MCF 10A (cell line): ENCODE data around the gene MGARP. TPM values are rescaled to one million over a fixed set of nuclear protein-coding genes. Genes with fewer than 3 reads are reported as not detected.

ENCODE experiments used
- BruUV-seq: library from RNA; stranded (reverse); fragments of 400-500 nt; replicated peaks from 2 replicates; lab custom pipeline; 2021; lab: Mats Ljungman, UMichigan
- CTCF ChIA-PET: fragments of 300-600 bp; sonication (Branson Sonifier 250); formaldehyde crosslinking; extraction: SDS; loops from one replicate; lab custom pipeline; 2021; ENCODE audit warnings: antibody characterized with exemption, inconsistent platforms; lab: Yijun Ruan, JAX
- POLR2A ChIA-PET: fragments of 300-600, 350-650 bp; sonication (Branson Sonifier 250); formaldehyde crosslinking; extraction: SDS; loops from one replicate; lab custom pipeline; 2020; ENCODE audit warnings: antibody characterized with exemption, inconsistent platforms; lab: Yijun Ruan, JAX
- DNase-seq: peaks from one replicate; pipeline ENCODE4 v3.0.0-alpha.2; 2018; ENCODE audit not compliant: unreplicated experiment
- H3K27ac Mint-ChIP-seq: one replicate; pipeline ENCODE4 v1.8.0; 2022; ENCODE audit warnings: mild to moderate bottlenecking, low read depth, mixed read lengths; ENCODE audit not compliant: unreplicated experiment
- H3K27me3 Mint-ChIP-seq: one replicate; pipeline ENCODE4 v1.8.0; 2022; ENCODE audit warnings: mixed read lengths; ENCODE audit not compliant: insufficient read depth, unreplicated experiment
- H3K36me3 Mint-ChIP-seq: one replicate; pipeline ENCODE4 v1.8.0; 2022; ENCODE audit warnings: mild to moderate bottlenecking, moderate library complexity, mixed read lengths; ENCODE audit not compliant: insufficient read depth, unreplicated experiment
- H3K4me1 Mint-ChIP-seq: one replicate; pipeline ENCODE4 v1.8.0; 2022; ENCODE audit warnings: mixed read lengths; ENCODE audit not compliant: insufficient read depth, unreplicated experiment
- H3K4me3 Mint-ChIP-seq: one replicate; pipeline ENCODE4 v1.8.0; 2022; ENCODE audit warnings: mild to moderate bottlenecking, moderate library complexity, mixed read lengths; ENCODE audit not compliant: unreplicated experiment
- H3K9me3 Mint-ChIP-seq: one replicate; pipeline ENCODE4 v1.8.0; 2022; ENCODE audit warnings: mixed read lengths; ENCODE audit not compliant: unreplicated experiment
- intact Hi-C: fragments of 100-400 bp; cut with micrococcal nuclease; formaldehyde crosslinking; loops from 2 replicates; pipeline ENCODE4 v1.14.1; 2022
- total RNA-seq: library from RNA; stranded (reverse); gene quantifications from 2 replicates; pipeline ENCODE4 v1.2.3, GENCODE V29; 2022
- TF ChIP-seq, protein P1 (sequence below): fragments of 200-600 bp; IDR thresholded peaks from one replicate; pipeline ENCODE4 v1.8.0; 2022; ENCODE audit warnings: antibody characterized with exemption, mild to moderate bottlenecking; ENCODE audit not compliant: unreplicated experiment

MGARP gene
- total RNA-seq, 1 experiment from 2014 or later: not detected

DNA sequence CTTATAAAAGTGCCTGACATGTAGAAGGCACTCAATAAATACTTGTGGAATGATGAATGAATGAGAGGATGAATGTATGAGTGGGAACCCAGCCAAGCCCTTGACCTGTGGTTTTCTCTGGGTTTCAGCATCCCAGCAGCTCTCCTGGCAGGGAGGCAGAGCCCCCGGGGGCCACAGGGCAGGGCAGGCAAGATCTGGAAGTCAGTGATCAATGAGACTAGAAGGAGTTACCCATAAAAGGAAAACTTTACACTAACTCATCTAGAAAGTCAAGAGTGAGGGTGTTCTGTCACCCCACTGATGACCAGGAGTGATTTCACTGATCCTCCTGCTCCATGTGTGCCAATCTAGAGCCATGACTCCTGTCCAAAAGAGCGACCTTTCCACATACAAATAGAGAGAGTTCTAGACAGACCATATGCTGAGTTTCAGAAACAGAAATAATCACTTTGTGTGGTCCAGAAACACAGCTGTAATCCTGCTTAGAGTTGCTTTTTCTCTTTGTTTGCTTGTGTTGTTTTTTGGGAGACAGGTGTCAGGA, 37.4 kb downstream of the MGARP start:
- no peak overlapping the region for H3K4me3 Mint-ChIP-seq
- CTCF ChIA-PET: interaction anchor here (1.0 to 4.8 kb wide), 7 partner anchors 10 to 66 kb away, joined by 3 to 45 read pairs (median 5); no protein-coding TSS in a partner anchor
- H3K27ac Mint-ChIP-seq: peak overlapping the region; percentile 93
- no peaks in the 10 kb centered on the region for H3K27me3 Mint-ChIP-seq
- no TSS peak for BruUV-seq
- DNase-seq: peak; percentile 90
- POLR2A ChIA-PET: interaction anchor here (1.2 to 4.7 kb wide), 11 partner anchors 8 to 311 kb away, joined by 3 to 91 read pairs (median 10); partner anchors contain the start of genes ELF2, NAA15 and NDUFC1
- peaks cover 27% of the 10 kb centered on the region for H3K4me1 Mint-ChIP-seq
- no peaks in the 10 kb centered on the region for H3K36me3 Mint-ChIP-seq
- TF ChIP-seq, protein P1, sequence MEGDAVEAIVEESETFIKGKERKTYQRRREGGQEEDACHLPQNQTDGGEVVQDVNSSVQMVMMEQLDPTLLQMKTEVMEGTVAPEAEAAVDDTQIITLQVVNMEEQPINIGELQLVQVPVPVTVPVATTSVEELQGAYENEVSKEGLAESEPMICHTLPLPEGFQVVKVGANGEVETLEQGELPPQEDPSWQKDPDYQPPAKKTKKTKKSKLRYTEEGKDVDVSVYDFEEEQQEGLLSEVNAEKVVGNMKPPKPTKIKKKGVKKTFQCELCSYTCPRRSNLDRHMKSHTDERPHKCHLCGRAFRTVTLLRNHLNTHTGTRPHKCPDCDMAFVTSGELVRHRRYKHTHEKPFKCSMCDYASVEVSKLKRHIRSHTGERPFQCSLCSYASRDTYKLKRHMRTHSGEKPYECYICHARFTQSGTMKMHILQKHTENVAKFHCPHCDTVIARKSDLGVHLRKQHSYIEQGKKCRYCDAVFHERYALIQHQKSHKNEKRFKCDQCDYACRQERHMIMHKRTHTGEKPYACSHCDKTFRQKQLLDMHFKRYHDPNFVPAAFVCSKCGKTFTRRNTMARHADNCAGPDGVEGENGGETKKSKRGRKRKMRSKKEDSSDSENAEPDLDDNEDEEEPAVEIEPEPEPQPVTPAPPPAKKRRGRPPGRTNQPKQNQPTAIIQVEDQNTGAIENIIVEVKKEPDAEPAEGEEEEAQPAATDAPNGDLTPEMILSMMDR: no peak
- intact Hi-C loops: loop anchor here (1.0 to 5.0 kb wide), 2 partner anchors 53 to 225 kb away; partner anchors contain the start of gene NOCT
- H3K9me3 Mint-ChIP-seq: peaks cover 6% of the 10 kb centered on the region

DNA sequence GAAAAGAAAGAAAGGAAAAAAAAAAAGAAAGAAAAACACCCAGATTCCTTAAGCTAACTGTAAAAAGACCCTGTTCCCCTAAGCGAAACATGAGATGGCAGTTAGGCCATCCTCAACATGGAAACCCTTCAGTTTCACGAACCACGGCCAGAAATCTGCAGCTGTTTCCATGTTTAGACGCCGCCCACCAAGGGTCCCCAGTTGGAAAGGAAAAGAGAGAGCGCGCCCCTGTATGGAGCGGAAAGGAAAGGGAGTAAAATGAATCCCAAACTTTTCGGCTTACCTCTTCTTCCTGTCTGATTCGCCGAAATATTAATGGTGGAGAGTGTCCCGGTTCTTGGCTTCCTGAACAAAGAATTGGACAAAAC, 38.3 kb downstream of the MGARP start:
- no TSS peak for BruUV-seq

DNA sequence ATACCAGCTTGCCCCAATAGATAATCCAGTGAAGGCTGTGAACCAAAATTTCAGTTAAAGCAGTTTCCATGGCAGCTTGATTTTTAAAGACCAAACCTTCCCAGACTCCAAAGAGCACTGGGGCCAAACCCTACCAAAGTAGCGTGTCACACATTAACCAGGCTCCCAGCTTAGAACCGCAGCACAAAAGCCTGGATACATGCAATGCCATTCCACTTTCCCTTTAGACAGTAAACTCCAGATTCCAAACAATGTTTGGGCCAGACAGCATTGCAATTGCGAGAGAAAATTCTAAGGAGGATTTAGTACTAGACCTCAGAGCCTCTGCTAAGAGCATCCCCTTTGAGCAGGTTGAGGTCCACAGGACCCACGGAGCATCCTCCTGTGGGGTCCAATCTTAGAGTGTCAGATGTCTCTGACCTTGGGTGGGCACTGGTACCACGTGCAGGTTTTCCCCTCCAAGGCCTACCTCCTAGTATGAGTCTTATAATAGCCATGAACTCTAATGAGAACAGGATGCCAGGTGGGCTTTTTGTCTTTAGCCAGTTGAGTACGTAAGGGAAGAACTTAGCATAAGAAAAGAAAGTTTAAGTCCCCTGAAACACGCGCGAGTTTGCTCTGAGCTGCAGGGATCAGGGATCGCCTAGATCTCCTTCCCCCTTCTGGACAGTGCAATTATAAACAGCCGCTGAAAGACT, 38.8 kb downstream of the MGARP start:
- Mint-ChIP-seq H3K4me1 (peaks cover 27% of the 10 kb centered on the region), H3K9me3 (peaks cover 6% of the 10 kb centered on the region), H3K36me3 (no peaks in the 10 kb centered on the region), H3K4me3 (no peak overlapping the region), H3K27me3 (no peaks in the 10 kb centered on the region), H3K27ac (peak overlapping the region; percentile 93)
- ChIA-PET CTCF (interaction anchor here (1.2 to 4.8 kb wide), 6 partner anchors 9 to 67 kb away, joined by 3 to 45 read pairs (median 6); no protein-coding TSS in a partner anchor), POLR2A (interaction anchor here (2.1 to 4.7 kb wide), 4 partner anchors 26 to 64 kb away, joined by 10 to 91 read pairs (median 42); partner anchors contain the start of genes ELF2 and NAA15)
- DNase-seq: no peak
- intact Hi-C loops: loop anchor here (5.0 kb wide), 1 partner anchor 224 kb away; the partner anchor contains the start of gene NOCT
- BruUV-seq: no TSS peak
- TF ChIP-seq, protein P1: no peak

More for the DNA sequence above, 38.3 kb downstream of the MGARP start:
- ChIA-PET CTCF (interaction anchor here (0.6 to 4.8 kb wide), 7 partner anchors 9 to 66 kb away, joined by 3 to 45 read pairs (median 5); partner anchors contain the start of gene NAA15), POLR2A (interaction anchor here (2.5 to 4.7 kb wide), 5 partner anchors 12 to 65 kb away, joined by 19 to 91 read pairs (median 50); partner anchors contain the start of genes ELF2, NAA15 and NDUFC1)
- no peak for DNase-seq
- Mint-ChIP-seq H3K4me3 (no peak overlapping the region), H3K27me3 (no peaks in the 10 kb centered on the region), H3K4me1 (peaks cover 27% of the 10 kb centered on the region), H3K9me3 (peaks cover 6% of the 10 kb centered on the region), H3K27ac (peak overlapping the region; percentile 93), H3K36me3 (no peaks in the 10 kb centered on the region)
- intact Hi-C loops: loop anchor here (5.0 kb wide), 1 partner anchor 224 kb away; the partner anchor contains the start of gene NOCT
- TF ChIP-seq, protein P1: no peak
